GM10248 (cell line): ENCODE measurements around the gene TLE3.

Source experiments
- CTCF ChIA-PET: fragments of 300-600 bp; sonication (Branson Sonifier 250); formaldehyde crosslinking; extraction: SDS; loops from one replicate; lab custom pipeline; 2021; ENCODE audit warnings: antibody characterized with exemption; lab: Yijun Ruan, JAX
- POLR2A ChIA-PET: fragments of 350-650 bp; sonication (Branson Sonifier 250); formaldehyde crosslinking; extraction: SDS; loops from one replicate; lab custom pipeline; 2020; ENCODE audit warnings: antibody characterized with exemption; lab: Yijun Ruan, JAX
- DNase-seq: peaks from one replicate; pipeline ENCODE4 v3.0.0; 2012; ENCODE audit errors: extremely low spot score
- TF ChIP-seq, protein P1 (sequence below): IDR thresholded peaks from 2 replicates; pipeline ENCODE4 v1.5.1; 2012; ENCODE audit warnings: mild to moderate bottlenecking, low read depth; ENCODE audit errors: extremely low read depth, missing control alignments, control extremely low read depth

TLE3 gene

DNA sequence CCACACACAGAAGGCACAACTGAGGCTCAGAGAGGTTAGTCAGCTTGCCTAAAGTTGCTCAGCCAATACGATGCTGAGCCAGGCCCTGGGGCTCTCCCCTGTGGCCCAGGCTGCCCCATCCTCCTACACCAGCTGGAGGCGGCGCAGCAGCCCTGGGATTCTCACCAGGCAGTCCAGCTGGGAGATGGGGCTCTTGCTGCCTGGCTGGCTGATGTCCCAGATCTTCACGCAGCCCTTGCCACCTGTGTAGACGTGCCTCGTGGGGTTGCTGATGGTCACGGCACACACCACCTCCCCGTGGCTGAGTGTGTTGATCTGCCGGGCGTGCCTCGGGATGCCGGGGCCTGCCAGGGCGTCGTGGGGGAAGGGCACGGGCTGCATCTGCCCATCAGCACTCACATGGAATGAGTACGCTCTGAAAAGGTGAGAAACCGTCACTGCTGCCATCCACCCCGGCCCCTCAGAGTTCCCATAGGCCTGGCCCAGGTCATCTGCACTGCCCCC is 42.8 kb downstream of the TLE3 start:
- ChIA-PET CTCF (interaction anchor here (0.7 kb wide), 1 partner anchor 19 kb away, joined by 3 read pairs; no protein-coding TSS in a partner anchor), POLR2A (no interaction called here)
- TF ChIP-seq, protein P1, sequence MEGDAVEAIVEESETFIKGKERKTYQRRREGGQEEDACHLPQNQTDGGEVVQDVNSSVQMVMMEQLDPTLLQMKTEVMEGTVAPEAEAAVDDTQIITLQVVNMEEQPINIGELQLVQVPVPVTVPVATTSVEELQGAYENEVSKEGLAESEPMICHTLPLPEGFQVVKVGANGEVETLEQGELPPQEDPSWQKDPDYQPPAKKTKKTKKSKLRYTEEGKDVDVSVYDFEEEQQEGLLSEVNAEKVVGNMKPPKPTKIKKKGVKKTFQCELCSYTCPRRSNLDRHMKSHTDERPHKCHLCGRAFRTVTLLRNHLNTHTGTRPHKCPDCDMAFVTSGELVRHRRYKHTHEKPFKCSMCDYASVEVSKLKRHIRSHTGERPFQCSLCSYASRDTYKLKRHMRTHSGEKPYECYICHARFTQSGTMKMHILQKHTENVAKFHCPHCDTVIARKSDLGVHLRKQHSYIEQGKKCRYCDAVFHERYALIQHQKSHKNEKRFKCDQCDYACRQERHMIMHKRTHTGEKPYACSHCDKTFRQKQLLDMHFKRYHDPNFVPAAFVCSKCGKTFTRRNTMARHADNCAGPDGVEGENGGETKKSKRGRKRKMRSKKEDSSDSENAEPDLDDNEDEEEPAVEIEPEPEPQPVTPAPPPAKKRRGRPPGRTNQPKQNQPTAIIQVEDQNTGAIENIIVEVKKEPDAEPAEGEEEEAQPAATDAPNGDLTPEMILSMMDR: no peak
- no peak for DNase-seq

DNA sequence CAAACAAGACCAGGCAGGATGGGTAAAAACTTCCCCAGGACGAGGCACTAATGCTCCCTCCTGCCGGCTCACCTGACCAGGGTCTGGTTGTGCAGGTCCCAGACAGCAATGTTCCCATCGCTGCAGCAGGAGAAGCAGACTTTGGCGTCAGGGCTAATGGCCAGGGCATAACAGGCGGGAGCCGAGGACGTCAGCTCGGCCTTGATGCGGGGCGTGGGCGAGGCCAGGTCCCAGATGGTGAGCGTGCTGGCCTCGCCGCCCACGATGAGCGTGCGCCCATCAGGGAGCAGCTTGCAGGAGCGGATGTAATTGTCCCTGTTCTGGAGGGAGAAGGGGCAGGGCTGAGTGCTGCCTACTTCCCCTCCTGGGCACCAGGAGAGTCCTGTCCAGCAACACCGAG is 43.4 kb downstream of the TLE3 start:
- TF ChIP-seq, protein P1: no peak
- POLR2A ChIA-PET: no interaction called here
- CTCF ChIA-PET: no interaction called here
- no peak for DNase-seq

DNA sequence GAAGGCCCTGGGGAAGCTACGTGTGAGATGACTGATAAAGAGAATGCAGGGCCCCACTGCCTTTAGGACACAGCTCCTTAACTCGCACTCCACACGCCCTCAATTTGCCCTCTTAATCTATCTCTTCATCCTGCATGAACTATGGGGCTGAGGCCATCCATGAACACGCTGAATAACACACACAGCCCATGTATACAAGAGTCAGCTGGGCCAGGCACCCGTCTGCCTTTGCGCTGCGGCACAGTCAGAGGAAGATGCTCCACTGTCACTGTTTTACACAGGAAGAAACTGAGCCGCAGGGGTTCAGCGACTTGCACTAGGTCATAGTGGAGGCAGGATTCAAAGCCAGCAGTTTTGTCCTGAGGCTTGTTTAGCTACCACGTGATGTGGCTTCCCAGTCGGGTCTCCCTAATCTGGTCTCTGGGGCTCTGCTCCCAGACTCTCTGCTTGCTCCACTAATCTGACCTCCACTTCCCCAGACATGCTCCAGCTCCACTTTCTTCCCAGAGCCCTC is 43.9 kb downstream of the TLE3 start:
- POLR2A ChIA-PET: no interaction called here
- CTCF ChIA-PET: no interaction called here

DNA sequence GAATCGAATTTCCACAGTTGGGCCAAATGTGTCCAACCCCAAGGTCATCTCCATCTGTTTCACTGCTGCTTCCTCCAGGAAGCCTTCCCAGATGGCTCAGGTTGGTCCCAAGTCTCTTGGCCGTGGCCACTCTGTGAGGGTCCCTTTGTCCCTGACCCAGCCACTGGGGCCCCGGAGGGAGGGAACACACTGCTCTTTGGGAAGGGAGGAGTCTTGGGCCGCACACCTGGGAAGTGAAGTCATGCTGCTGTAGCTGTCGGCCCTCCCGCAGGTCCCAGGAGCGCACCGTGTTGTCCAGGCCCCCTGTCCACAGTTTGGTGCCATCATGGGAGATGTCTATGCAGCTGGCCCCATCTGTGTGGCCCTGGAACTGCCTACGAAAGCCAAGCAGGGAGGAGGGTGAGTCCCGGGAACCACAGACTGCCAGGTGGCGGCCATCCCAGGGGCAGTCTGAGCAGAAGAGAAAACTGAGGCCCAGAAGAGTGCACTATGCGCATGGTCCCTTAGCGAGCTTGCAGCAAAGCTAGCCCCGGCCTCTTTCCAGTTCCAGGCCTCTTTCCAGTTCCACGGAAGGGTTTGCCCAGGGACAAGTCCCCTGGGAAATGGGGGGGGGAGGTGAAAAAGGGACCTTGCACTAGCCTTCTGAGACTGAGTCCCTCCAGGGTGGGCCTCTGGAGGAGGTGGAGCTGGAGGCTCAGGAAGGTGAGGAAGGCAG is 44.6 kb downstream of the TLE3 start:
- no peak for DNase-seq
- ChIA-PET POLR2A (no interaction called here), CTCF (no interaction called here)
- TF ChIP-seq, protein P1: no peak

More for the DNA sequence above, 43.9 kb downstream of the TLE3 start:
- no peak for DNase-seq
- TF ChIP-seq, protein P1: no peak

DNA sequence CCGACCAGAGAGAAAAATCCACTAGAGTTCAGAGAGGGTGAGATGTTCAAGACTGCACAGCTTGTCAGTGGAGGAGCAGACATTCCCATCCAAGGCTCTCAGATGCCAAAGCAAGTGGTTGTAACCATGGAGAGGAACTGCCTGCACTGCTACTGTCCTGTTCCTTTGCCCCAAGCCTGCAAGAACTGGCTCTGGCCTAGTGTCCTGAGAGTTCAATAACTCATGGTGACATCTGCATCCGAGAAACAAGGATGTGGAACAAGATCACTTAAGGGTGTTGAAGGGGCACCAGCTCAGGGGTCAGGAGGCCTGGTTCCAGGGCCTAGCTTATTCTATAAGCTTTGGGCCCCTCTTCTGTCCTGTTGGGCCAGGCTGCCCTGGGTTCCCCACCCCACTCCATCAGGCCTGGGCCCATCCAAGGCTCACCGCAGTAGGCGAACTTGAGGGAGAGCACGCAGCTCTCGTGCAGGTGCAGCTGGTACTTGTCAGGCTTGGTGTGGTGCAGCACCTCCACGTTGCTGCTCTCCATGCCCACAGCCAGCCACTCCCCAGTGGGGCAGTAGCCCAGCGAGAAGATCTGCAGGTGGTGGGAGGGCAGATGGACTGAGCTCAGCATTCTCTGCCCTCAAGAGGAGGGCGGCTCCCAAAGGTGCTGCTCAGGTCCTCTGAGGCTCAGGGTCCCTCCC is 45.6 kb downstream of the TLE3 start:
- no peak for DNase-seq
- TF ChIP-seq, protein P1: no peak
- POLR2A ChIA-PET: no interaction called here
- CTCF ChIA-PET: interaction anchor here (1.7 kb wide), 1 partner anchor 11 kb away, joined by 6 read pairs; no protein-coding TSS in a partner anchor

DNA sequence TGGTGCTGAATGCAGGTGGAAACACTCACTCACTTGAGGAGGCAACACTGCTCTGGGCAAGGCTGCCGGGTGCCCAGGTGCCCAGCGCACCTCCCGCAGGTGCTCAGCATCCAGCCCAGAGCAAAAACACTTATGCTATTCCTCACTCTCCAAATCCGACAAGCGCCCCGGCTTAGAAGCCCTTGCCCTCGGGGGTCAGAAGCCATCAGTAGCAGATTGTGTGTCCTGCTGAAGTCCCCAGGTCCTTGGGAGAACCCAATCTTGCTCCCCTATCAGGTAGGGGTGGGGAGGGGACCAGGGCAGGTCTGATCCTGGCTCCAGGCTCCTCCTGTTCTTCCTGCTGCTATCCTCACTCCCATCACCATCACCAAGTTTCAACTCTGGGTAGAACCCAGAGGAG is 46.7 kb downstream of the TLE3 start:
- CTCF ChIA-PET: interaction anchor here (1.7 kb wide), 1 partner anchor 10 kb away, joined by 6 read pairs; no protein-coding TSS in a partner anchor

More for the DNA sequence above, 46.7 kb downstream of the TLE3 start:
- POLR2A ChIA-PET: no interaction called here
- TF ChIP-seq, protein P1: no peak
- no peak for DNase-seq
